Measurements from ENCODE around the gene MAPK12.
"Not testable (repeated sequence)": the region's sequence is repeated elsewhere in the genome, so short reads cannot be mapped to it uniquely, and the experiment has no call there.

The MAPK12 gene

GRCh38 chr22:50277761-50278160 is 16.3 kb upstream of the MAPK12 start:
- DNase-seq (ENCODE audit: low spot score) = no peak
- TF ChIP-seq, protein P1, sequence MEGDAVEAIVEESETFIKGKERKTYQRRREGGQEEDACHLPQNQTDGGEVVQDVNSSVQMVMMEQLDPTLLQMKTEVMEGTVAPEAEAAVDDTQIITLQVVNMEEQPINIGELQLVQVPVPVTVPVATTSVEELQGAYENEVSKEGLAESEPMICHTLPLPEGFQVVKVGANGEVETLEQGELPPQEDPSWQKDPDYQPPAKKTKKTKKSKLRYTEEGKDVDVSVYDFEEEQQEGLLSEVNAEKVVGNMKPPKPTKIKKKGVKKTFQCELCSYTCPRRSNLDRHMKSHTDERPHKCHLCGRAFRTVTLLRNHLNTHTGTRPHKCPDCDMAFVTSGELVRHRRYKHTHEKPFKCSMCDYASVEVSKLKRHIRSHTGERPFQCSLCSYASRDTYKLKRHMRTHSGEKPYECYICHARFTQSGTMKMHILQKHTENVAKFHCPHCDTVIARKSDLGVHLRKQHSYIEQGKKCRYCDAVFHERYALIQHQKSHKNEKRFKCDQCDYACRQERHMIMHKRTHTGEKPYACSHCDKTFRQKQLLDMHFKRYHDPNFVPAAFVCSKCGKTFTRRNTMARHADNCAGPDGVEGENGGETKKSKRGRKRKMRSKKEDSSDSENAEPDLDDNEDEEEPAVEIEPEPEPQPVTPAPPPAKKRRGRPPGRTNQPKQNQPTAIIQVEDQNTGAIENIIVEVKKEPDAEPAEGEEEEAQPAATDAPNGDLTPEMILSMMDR (IDR thresholded peaks at IDR 0.05; ENCODE audit: extremely low read depth, insufficient read depth, missing control alignments) = no peak
- in situ Hi-C loops (cut with MboI; ENCODE audit: low pct_unique_long_range_greater_than_20kb, low sequenced_read_pairs, unreplicated experiment) = loop anchor here (10.0 kb wide), 1 partner anchor 47 kb away; the partner anchor contains the start of gene DENND6B

DNA sequence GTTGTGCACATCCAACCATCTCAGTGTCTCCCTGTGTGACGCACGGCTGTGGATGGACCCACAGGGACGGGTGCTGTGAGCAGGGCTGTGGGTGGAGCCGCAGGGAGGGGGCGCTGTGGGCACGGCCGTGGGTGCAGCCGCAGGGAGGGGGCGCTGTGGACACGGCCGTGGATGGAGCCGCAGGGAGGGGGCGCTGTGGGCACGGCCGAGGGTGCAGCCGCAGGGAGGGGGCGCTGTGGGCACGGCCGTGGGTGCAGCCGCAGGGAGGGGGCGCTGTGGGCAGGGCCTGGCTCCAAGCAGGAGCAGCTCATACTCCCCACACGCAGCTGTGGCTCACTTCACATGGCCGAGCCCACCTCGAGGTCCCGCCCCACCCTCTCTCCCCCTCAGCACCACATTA is 14.7 kb upstream of the MAPK12 start:
- in situ Hi-C loops (cut with MboI; ENCODE audit: low pct_unique_long_range_greater_than_20kb, low sequenced_read_pairs, unreplicated experiment) = loop anchor here (10.0 kb wide), 1 partner anchor 49 kb away; the partner anchor contains the start of gene DENND6B
- peak; percentile 79 for DNase-seq (ENCODE audit: low spot score)
- TF ChIP-seq, protein P1 (IDR thresholded peaks at IDR 0.05; ENCODE audit: extremely low read depth, insufficient read depth, missing control alignments) = peak; percentile 73

DNA sequence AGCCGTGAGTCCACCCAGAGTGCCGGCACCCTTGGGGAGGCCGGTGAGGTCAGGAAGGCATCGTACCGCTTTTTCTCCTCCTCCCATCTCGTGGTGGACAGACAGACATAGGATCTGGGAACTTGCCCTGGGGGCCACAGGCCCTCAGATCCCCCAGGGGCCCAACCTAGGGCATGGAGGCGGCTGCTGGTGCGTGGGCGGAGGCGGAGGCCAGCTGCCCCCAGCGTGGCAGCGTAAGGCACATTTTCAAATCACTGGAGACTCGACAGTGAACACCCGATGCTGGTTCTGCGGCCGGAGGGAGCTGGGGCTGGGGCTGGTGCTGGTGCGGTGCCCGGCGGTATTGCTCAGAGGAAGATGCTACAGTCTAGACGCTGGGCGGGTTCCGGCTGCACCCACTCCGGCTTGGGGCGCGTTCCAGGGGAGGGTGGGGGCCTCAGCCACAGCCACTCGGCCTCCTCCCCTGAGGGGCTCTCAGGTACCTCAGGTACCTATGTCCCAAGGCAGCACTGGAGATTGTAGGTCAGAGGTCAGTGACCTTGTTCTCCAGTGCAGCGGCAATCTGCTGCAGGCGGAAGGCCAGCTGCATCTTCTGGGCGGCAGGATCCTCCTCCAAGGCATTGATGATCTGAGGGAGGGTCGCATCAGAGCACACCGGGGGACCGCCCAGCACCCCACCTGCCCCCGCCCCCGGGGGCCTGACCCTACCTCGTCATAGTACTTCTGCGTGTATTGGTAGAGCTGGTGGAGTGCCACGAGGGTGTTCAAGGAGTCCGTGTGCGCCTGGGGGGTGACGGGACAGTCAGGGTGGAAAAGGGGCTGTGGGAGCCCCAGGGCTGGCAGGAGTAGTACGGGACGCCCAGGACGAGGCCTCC is 13.9 kb upstream of the MAPK12 start:
- in situ Hi-C loops (cut with MboI; ENCODE audit: low pct_unique_long_range_greater_than_20kb, low sequenced_read_pairs, unreplicated experiment) = loop anchor here (10.0 kb wide), 1 partner anchor 49 kb away; the partner anchor contains the start of gene DENND6B
- DNase-seq (ENCODE audit: low spot score) = no peak
- TF ChIP-seq, protein P1 (IDR thresholded peaks at IDR 0.05; ENCODE audit: extremely low read depth, insufficient read depth, missing control alignments) = no peak

- TF ChIP-seq, protein P1 (IDR thresholded peaks at IDR 0.05; ENCODE audit: extremely low read depth, insufficient read depth, missing control alignments) = no peak
- in situ Hi-C loops (cut with MboI; ENCODE audit: low pct_unique_long_range_greater_than_20kb, low sequenced_read_pairs, unreplicated experiment) = loop anchor here (10.0 kb wide), 1 partner anchor 50 kb away; the partner anchor contains the start of gene DENND6B
- DNase-seq (ENCODE audit: low spot score) = no peak
Measured at GRCh38 chr22:50274771-50275170, 13.3 kb upstream of the MAPK12 start.

DNA sequence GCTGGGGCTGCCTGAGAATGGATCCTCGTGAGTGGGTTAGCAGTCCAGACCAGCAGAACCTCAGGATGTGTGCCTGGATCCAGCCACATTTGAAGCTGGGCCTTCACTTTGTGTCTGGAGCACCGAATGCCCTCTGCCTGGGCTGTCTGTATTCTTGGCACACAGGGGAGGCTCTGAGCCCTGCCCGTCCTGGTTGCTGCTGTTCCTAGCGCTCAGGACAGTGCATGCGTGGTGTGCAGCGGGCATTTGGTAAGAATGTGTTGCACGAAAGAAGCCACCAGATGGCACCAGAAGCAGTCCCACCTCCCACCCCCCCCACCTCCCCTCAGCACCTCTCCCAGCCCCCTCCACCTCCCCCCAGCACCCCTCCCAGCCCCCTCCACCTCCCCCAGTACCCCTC is 12.8 kb upstream of the MAPK12 start:
- TF ChIP-seq, protein P1 (IDR thresholded peaks at IDR 0.05; ENCODE audit: extremely low read depth, insufficient read depth, missing control alignments) = peak; percentile 30
- in situ Hi-C loops (cut with MboI; ENCODE audit: low pct_unique_long_range_greater_than_20kb, low sequenced_read_pairs, unreplicated experiment) = loop anchor here (10.0 kb wide), 1 partner anchor 50 kb away; the partner anchor contains the start of gene DENND6B
- DNase-seq (ENCODE audit: low spot score) = peak; percentile 76

GRCh38 chr22:50273781-50274180 is 12.3 kb upstream of the MAPK12 start:
- not testable (repeated sequence) for DNase-seq (ENCODE audit: low spot score)
- in situ Hi-C loops (cut with MboI; ENCODE audit: low pct_unique_long_range_greater_than_20kb, low sequenced_read_pairs, unreplicated experiment) = loop anchor here (10.0 kb wide), 1 partner anchor 51 kb away; the partner anchor contains the start of gene DENND6B

DNA sequence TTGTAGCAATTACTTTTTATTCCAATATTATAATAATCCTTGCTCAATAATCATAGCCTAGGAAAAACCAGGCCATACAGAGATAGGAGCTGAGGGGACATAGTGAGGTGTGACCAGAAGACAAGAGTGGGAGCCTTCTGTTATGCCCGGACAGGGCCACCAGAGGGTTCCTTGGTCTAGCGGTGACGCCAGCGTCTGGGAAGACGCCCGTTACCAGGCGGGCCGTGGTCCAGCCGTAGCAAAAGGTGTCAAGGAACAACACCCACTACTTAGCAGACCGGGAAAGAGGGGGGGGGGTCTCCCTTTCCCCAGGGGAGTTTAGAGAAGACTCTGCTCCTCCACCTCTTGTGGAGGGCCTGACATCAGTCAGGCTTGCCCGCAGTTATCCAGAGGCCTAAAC is 11.9 kb upstream of the MAPK12 start:
- in situ Hi-C loops (cut with MboI; ENCODE audit: low pct_unique_long_range_greater_than_20kb, low sequenced_read_pairs, unreplicated experiment) = loop anchor here (10.0 kb wide), 1 partner anchor 51 kb away; the partner anchor contains the start of gene DENND6B
- DNase-seq (ENCODE audit: low spot score) = not testable (repeated sequence)

All from GM13977 (cell line).